K562 (cell line): Measurements from ENCODE around the gene GPER1. TPM values are rescaled to one million over a fixed set of nuclear protein-coding genes. Genes with fewer than 3 reads are reported as not detected.

ENCODE experiments used
- ATAC-seq: fragments of 200-7000 bp; cut with Tn5 transposase; 3 replicates; pipeline ENCODE4 v1.9.1; 2020; ENCODE audit warnings: moderate library complexity
- BruUV-seq: library from RNA; stranded (reverse); fragments of 400-500 nt; replicated peaks from 2 replicates; lab custom pipeline; 2021; lab: Mats Ljungman, UMichigan
- CTCF ChIA-PET: fragments of 300-600 bp; formaldehyde crosslinking; extraction: SDS; loops from one replicate; lab custom pipeline; 2021; ENCODE audit warnings: low intra/inter-chr PET ratio; lab: Yijun Ruan, JAX
- POLR2A ChIA-PET: fragments of 300-600, 350-650 bp; sonication (Branson Sonifier 250); formaldehyde crosslinking; extraction: SDS; loops from one replicate; lab custom pipeline; 2021; ENCODE audit warnings: antibody characterized with exemption, inconsistent platforms; lab: Yijun Ruan, JAX
- DNase-seq, 4 experiments: peaks; one replicate each; pipeline versions ENCODE4 v3.0.0 to v3.0.0-alpha.2; 2011 to 2018; ENCODE audit warnings: low spot score in 3 of 4, mixed read lengths in 3 of 4; ENCODE audit errors: extremely low read depth in 1 of 4
- FAIRE-seq: peaks from 2 replicates; lab custom pipeline; 2011; peaks lifted over from hg19 to GRCh38; lab: Jason Lieb, UNC
- H2AFZ ChIP-seq: 2 replicates; pipeline ENCODE4 v1.6.0; 2011; ENCODE audit warnings: low read depth, low read length, control low read depth, inconsistent platforms
- H3K27ac ChIP-seq: fragments of 200-600 bp; 3 replicates; pipeline ENCODE4 v1.8.0; 2011; ENCODE audit warnings: low read depth, mild to moderate bottlenecking, control low read depth, inconsistent platforms, low read length, moderate library complexity, mixed read lengths; ENCODE audit errors: extremely low read depth
- H3K27me3 ChIP-seq, 2 experiments: fragments of 300-600 bp in 1 of 2; 2 replicates in 1 of 2; 3 replicates in 1 of 2; pipeline versions ENCODE4 v1.6.0 to v1.8.0; 2011; ENCODE audit warnings: inconsistent platforms in 2 of 2, low read length in 2 of 2, mild to moderate bottlenecking in 1 of 2, mixed read lengths in 1 of 2, moderate library complexity in 1 of 2; ENCODE audit not compliant: control insufficient read depth in 2 of 2, insufficient read depth in 2 of 2
- H3K36me3 ChIP-seq: fragments of 300-600 bp; 3 replicates; pipeline ENCODE4 v1.8.0; 2011; ENCODE audit warnings: mild to moderate bottlenecking, low read length, inconsistent platforms; ENCODE audit not compliant: control insufficient read depth, insufficient read depth
- H3K4me1 ChIP-seq, 2 experiments: fragments of 200-600 bp in 1 of 2; replicated peaks in 1 of 2; 2 replicates in 1 of 2; 3 replicates in 1 of 2; pipeline versions ENCODE4 v1.5.1 to v1.8.0; 2011; ENCODE audit warnings: inconsistent platforms in 2 of 2, low read length in 2 of 2, mild to moderate bottlenecking in 1 of 2, mixed read lengths in 1 of 2, moderate library complexity in 1 of 2; ENCODE audit not compliant: control insufficient read depth in 2 of 2, insufficient read depth in 2 of 2
- H3K4me2 ChIP-seq: 2 replicates; pipeline ENCODE4 v1.6.1; 2011; ENCODE audit warnings: low read length, control low read depth, inconsistent platforms, mixed read lengths; ENCODE audit not compliant: insufficient read depth
- H3K4me3 ChIP-seq: fragments of 200-600 bp; sonication (generic), shearing (Covaris generic); 2 replicates; pipeline ENCODE4 v1.5.1; 2016; ENCODE audit warnings: control low read depth, inconsistent platforms
- H3K79me2 ChIP-seq: fragments of 200-600 bp; 3 replicates; pipeline ENCODE4 v1.8.0; 2011; ENCODE audit warnings: low read length, inconsistent platforms; ENCODE audit not compliant: control insufficient read depth, insufficient read depth
- H3K9ac ChIP-seq, 2 experiments: 2 replicates each; pipeline versions ENCODE4 v1.6.0 to v1.6.1; 2011; ENCODE audit warnings: low read depth in 2 of 2, low read length in 2 of 2, control low read depth in 1 of 2, inconsistent platforms in 1 of 2, mild to moderate bottlenecking in 1 of 2, mixed read lengths in 1 of 2; ENCODE audit not compliant: insufficient read depth in 1 of 2
- H3K9me1 ChIP-seq: one replicate; pipeline ENCODE4 v1.6.0; 2011; ENCODE audit warnings: inconsistent platforms, mild to moderate bottlenecking, low read length, moderate library complexity; ENCODE audit not compliant: control insufficient read depth, insufficient read depth
- H3K9me3 ChIP-seq: replicated peaks from 2 replicates; pipeline ENCODE4 v1.5.1; 2011; ENCODE audit warnings: low read depth, low read length, inconsistent platforms; ENCODE audit not compliant: control insufficient read depth, insufficient read depth
- H4K20me1 ChIP-seq: replicated peaks from 2 replicates; pipeline ENCODE4 v1.6.1; 2011; ENCODE audit warnings: low read length, inconsistent platforms, mixed read lengths; ENCODE audit not compliant: control insufficient read depth, insufficient read depth
- ADNP ChIP-seq: fragments of 200-800 bp; sonication (Bioruptor generic); IDR thresholded peaks from 2 replicates; pipeline ENCODE4 v1.6.1; 2016; ENCODE audit warnings: missing genetic modification characterization, missing compliant biosample characterization
- BCOR ChIP-seq: fragments of 450-650 bp; IDR thresholded peaks from 2 replicates; pipeline ENCODE4 v1.6.1; 2016
- BRD9 ChIP-seq: fragments of 450-650 bp; IDR thresholded peaks from 2 replicates; pipeline ENCODE4 v1.6.1; 2018; ENCODE audit warnings: low read depth; ENCODE audit not compliant: partially characterized antibody
- CREBBP ChIP-seq: IDR thresholded peaks from one replicate; pipeline ENCODE4 v1.6.1; 2012; ENCODE audit warnings: low read depth, mild to moderate bottlenecking, control low read depth, inconsistent platforms, low read length
- EHMT2 ChIP-seq: fragments of 450-650 bp; IDR thresholded peaks from 2 replicates; pipeline ENCODE4 v1.6.1; 2018; ENCODE audit warnings: antibody characterized with exemption
- MTA3 ChIP-seq: fragments of 450-650 bp; formaldehyde crosslinking; IDR thresholded peaks from 2 replicates; pipeline ENCODE4 v1.6.1; 2017; ENCODE audit warnings: mild to moderate bottlenecking, borderline replicate concordance
- PREB ChIP-seq: sonication (generic); formaldehyde crosslinking; IDR thresholded peaks from 2 replicates; pipeline ENCODE4 v1.8.1; 2023; ENCODE audit warnings: mild to moderate bottlenecking, missing genetic modification reagents
- SREBF2 ChIP-seq: sonication (generic); formaldehyde crosslinking; IDR thresholded peaks from 2 replicates; pipeline ENCODE4 v1.4.0; 2020; ENCODE audit warnings: mild to moderate bottlenecking, missing genetic modification reagents
- TCF7L2 ChIP-seq: fragments of 150-350 bp; IDR thresholded peaks from 2 replicates; pipeline ENCODE4 v1.6.1; 2016; ENCODE audit warnings: low read depth, mild to moderate bottlenecking, low read length, moderate library complexity
- TRIM28 ChIP-seq: fragments of 450-650 bp; IDR thresholded peaks from 2 replicates; pipeline ENCODE4 v1.6.1; 2017
- ZNF184 ChIP-seq: sonication (generic); formaldehyde crosslinking; IDR thresholded peaks from 2 replicates; pipeline ENCODE4 v1.5.0; 2020; ENCODE audit warnings: missing genetic modification reagents
- ZNF436 ChIP-seq: fragments of 250-450, 450-650 bp; sonication (Bioruptor Pico); formaldehyde crosslinking; IDR thresholded peaks from 2 replicates; pipeline ENCODE4 v1.7.0; 2020; ENCODE audit warnings: mild to moderate bottlenecking
- ZNF586 ChIP-seq: fragments of 450-650 bp; formaldehyde crosslinking; conservative IDR thresholded peaks from 2 replicates; pipeline ENCODE4 v1.4.0; 2020; ENCODE audit warnings: mild to moderate bottlenecking, moderate library complexity
- ZNF589 ChIP-seq: fragments of 200-800 bp; sonication (Bioruptor generic); IDR thresholded peaks from 2 replicates; pipeline ENCODE4 v1.6.1; 2016; ENCODE audit warnings: low read depth, missing genetic modification characterization, missing compliant biosample characterization
- ZNF699 ChIP-seq: fragments of 250-450 bp; sonication (Bioruptor Pico); IDR thresholded peaks from 2 replicates; pipeline ENCODE4 v1.8.0; 2021; ENCODE audit warnings: mild to moderate bottlenecking, moderate library complexity; ENCODE audit not compliant: insufficient replicate concordance
- ZNF717 ChIP-seq: fragments of 250-450 bp; sonication (Bioruptor Pico); IDR thresholded peaks from 2 replicates; pipeline ENCODE4 v1.5.0; 2021
- ZZZ3 ChIP-seq: fragments of 450-650 bp; IDR thresholded peaks from 2 replicates; pipeline ENCODE4 v1.6.1; 2016; ENCODE audit warnings: antibody characterized with exemption, mild to moderate bottlenecking, moderate library complexity
- WGBS: fragments of 100-300 bp; shearing (Covaris generic); methylation state at CpG from one replicate; pipeline ENCODE4 v1.1.6; 2016; ENCODE audit warnings: low coverage, mixed read lengths; ENCODE audit not compliant: insufficient coverage; ENCODE audit errors: missing lambda C conversion rate; 5-methylcytosine and 5-hydroxymethylcytosine counted together
- in situ Hi-C: fragments of 300-500 bp; cut with MboI; formaldehyde crosslinking; loops from 4 replicates; pipeline ENCODE4 v1.15.0; 2018; ENCODE audit warnings: inconsistent platforms, mixed read lengths
- intact Hi-C: fragments of 100-400 bp; cut with micrococcal nuclease; formaldehyde crosslinking; loops from 2 replicates; pipeline ENCODE4 v1.14.2; 2022
- polyA plus RNA-seq, 8 experiments: library from polyadenylated mRNA; depleted of rRNA in 4 of 8; stranded (reverse) in 5 of 8; unstranded in 3 of 8; fragments of >200 nt; fragmentation: Nextera tagmentation in 2 of 8; fragmentation: Illumina TruSeq in 1 of 8; extraction: Ambion mirVana in 2 of 8; extraction: Trizol in 1 of 8; gene quantifications; 2 replicates each; pipeline versions ENCODE4 v1.2.1 to v1.2.3, GENCODE V29; 2011 to 2014; ENCODE audit warnings: inconsistent platforms in 1 of 8, missing spikeins in 1 of 8
- total RNA-seq, 7 experiments: library from RNA; depleted of rRNA in 6 of 7; stranded (reverse); fragments of >200 nt in 6 of 7; fragmentation: Illumina TruSeq in 2 of 7; extraction: Trizol in 2 of 7; gene quantifications; 2 replicates each; pipeline versions ENCODE4 v1.2.1 to v1.2.3, GENCODE V29; 2011 to 2021; ENCODE audit warnings: low replicate concordance in 1 of 7
- TF ChIP-seq, protein P1 (sequence below): fragments of 450-650 bp; IDR thresholded peaks from 2 replicates; pipeline ENCODE4 v1.7.1; 2018; ENCODE audit warnings: mild to moderate bottlenecking, low read depth; ENCODE audit not compliant: partially characterized antibody

GPER1 gene
- total and polyA plus RNA-seq, 9 of the 15 experiments (the other 6 are each of a cell fraction or from before 2014, with no cell fraction given) = 0.04 to 0.09 (median 0.08) TPM; not detected in 6

- TF ChIP-seq ADNP (tag) (no peak), PREB (CRISPR knock-in tag) (no peak), ZNF586 (no peak), ZNF436 (no peak), ZNF699 (CRISPR knock-in tag) (no peak)
Observed at GRCh38 chr7:1071731-1072254, 16.1 kb upstream of the GPER1 start (continued).

GRCh38 chr7:1073142-1073977 is 14.6 kb upstream of the GPER1 start:
- H4K20me1 ChIP-seq = no peaks in the 10 kb centered on the region
- FAIRE-seq (no peak), DNase-seq (no peak), ATAC-seq (no peak)
- H3K9me1 ChIP-seq = no peaks in the 10 kb centered on the region
- TF ChIP-seq MTA3 = no peak
- no peak for TF ChIP-seq ZNF184 (CRISPR knock-in tag)
- no peak for TF ChIP-seq TCF7L2
- TF ChIP-seq ZNF589 (CRISPR knock-in tag) = no peak
- TF ChIP-seq ZZZ3 = no peak
- no peak for TF ChIP-seq BRD9
- TF ChIP-seq, protein P1, sequence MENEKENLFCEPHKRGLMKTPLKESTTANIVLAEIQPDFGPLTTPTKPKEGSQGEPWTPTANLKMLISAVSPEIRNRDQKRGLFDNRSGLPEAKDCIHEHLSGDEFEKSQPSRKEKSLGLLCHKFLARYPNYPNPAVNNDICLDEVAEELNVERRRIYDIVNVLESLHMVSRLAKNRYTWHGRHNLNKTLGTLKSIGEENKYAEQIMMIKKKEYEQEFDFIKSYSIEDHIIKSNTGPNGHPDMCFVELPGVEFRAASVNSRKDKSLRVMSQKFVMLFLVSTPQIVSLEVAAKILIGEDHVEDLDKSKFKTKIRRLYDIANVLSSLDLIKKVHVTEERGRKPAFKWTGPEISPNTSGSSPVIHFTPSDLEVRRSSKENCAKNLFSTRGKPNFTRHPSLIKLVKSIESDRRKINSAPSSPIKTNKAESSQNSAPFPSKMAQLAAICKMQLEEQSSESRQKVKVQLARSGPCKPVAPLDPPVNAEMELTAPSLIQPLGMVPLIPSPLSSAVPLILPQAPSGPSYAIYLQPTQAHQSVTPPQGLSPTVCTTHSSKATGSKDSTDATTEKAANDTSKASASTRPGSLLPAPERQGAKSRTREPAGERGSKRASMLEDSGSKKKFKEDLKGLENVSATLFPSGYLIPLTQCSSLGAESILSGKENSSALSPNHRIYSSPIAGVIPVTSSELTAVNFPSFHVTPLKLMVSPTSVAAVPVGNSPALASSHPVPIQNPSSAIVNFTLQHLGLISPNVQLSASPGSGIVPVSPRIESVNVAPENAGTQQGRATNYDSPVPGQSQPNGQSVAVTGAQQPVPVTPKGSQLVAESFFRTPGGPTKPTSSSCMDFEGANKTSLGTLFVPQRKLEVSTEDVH = no peak
- no peak for TF ChIP-seq EHMT2
- TF ChIP-seq ZNF717 (CRISPR knock-in tag) = no peak
- TF ChIP-seq BCOR = no peak
- TF ChIP-seq TRIM28 = no peak
- TF ChIP-seq SREBF2 (CRISPR knock-in tag) = no peak
- TF ChIP-seq CREBBP = no peak
- in situ Hi-C loops = no loop called here
- H3K4me1 ChIP-seq = peaks cover 0 to 27% of the 10 kb centered on the region in 2 experiments; a peak in 2 of 5 replicates
- no TSS peak for BruUV-seq
- CTCF ChIA-PET = no interaction called here
- no peaks in the 10 kb centered on the region; a peak in 1 of 5 replicates for H3K27me3 ChIP-seq
- H3K4me3 ChIP-seq = no peak overlapping the region
- intact Hi-C loops = no loop called here
- POLR2A ChIA-PET = interaction anchor here (0.6 kb wide), 1 partner anchor 1023 kb away, joined by 3 read pairs; no protein-coding TSS in a partner anchor
- no peak overlapping the region for H2AFZ ChIP-seq
- H3K27ac ChIP-seq = no peak overlapping the region
- 87% methylated on average over 9 of the region's 61 CpGs for WGBS
- no peaks in the 10 kb centered on the region for H3K36me3 ChIP-seq
- peaks cover 3% of the 10 kb centered on the region; the same call in 1 of the 2 replicates for H3K9me3 ChIP-seq
- H3K79me2 ChIP-seq = no peaks in the 10 kb centered on the region
- H3K9ac ChIP-seq = no peak overlapping the region
- no peak overlapping the region for H3K4me2 ChIP-seq
